ENCODE data around the gene CHRNA9.

Gene CHRNA9

GRCh38 chr4:40363945-40364344 lies 28.8 kb downstream of the CHRNA9 start:
- no peaks in the 10 kb centered on the region for H3K27me3 Mint-ChIP-seq (ENCODE audit: low read depth, poor library complexity)

GRCh38 chr4:40365766-40366165 lies 30.6 kb downstream of the CHRNA9 start:
- H3K9me3 Mint-ChIP-seq, result peaks cover 21% of the 10 kb centered on the region
- H3K4me1 Mint-ChIP-seq, result peaks cover 37% of the 10 kb centered on the region
- no peak for TF ChIP-seq CTCF (IDR thresholded peaks at IDR 0.05)
- peak overlapping the region; percentile 70 for H3K27ac Mint-ChIP-seq
- H3K36me3 Mint-ChIP-seq (ENCODE audit: low read depth), result peaks cover 8% of the 10 kb centered on the region
- H3K4me3 Mint-ChIP-seq, result no peak overlapping the region
- no peak for DNase-seq
- H3K27me3 Mint-ChIP-seq (ENCODE audit: low read depth, poor library complexity), result peaks cover 4% of the 10 kb centered on the region

More at GRCh38 chr4:40363945-40364344, 28.8 kb downstream of the CHRNA9 start:
- H3K27ac Mint-ChIP-seq, result peak overlapping the region; percentile 36
- no peak overlapping the region for H3K4me3 Mint-ChIP-seq
- H3K4me1 Mint-ChIP-seq, result peaks cover 37% of the 10 kb centered on the region
- peaks cover 18% of the 10 kb centered on the region for H3K36me3 Mint-ChIP-seq (ENCODE audit: low read depth)
- no peak for DNase-seq
- H3K9me3 Mint-ChIP-seq, result peaks cover 32% of the 10 kb centered on the region
- no peak for TF ChIP-seq CTCF (IDR thresholded peaks at IDR 0.05)

GRCh38 chr4:40367451-40367850 lies 32.3 kb downstream of the CHRNA9 start:
- Mint-ChIP-seq H3K4me1 (peaks cover 36% of the 10 kb centered on the region), H3K27me3 (ENCODE audit: low read depth, poor library complexity) (peaks cover 4% of the 10 kb centered on the region), H3K36me3 (ENCODE audit: low read depth) (no peaks in the 10 kb centered on the region), H3K9me3 (peaks cover 8% of the 10 kb centered on the region), H3K27ac (no peak overlapping the region), H3K4me3 (no peak overlapping the region)
- DNase-seq, result no peak
- no peak for TF ChIP-seq CTCF (IDR thresholded peaks at IDR 0.05)

GRCh38 chr4:40369437-40370274 lies 34.5 kb downstream of the CHRNA9 start:
- Mint-ChIP-seq H3K36me3 (ENCODE audit: low read depth) (no peaks in the 10 kb centered on the region), H3K4me1 (peaks cover 14% of the 10 kb centered on the region), H3K27ac (no peak overlapping the region), H3K4me3 (no peak overlapping the region), H3K9me3 (peaks cover 5% of the 10 kb centered on the region), H3K27me3 (ENCODE audit: low read depth, poor library complexity) (peaks cover 4% of the 10 kb centered on the region)
- DNase-seq, result no peak
- no peak for TF ChIP-seq CTCF (IDR thresholded peaks at IDR 0.05)

- H3K27ac Mint-ChIP-seq, result no peak overlapping the region
- H3K9me3 Mint-ChIP-seq, result no peaks in the 10 kb centered on the region
Observed at GRCh38 chr4:40372651-40373050, 37.5 kb downstream of the CHRNA9 start.

More at GRCh38 chr4:40372651-40373050, 37.5 kb downstream of the CHRNA9 start:
- peaks cover 4% of the 10 kb centered on the region for H3K27me3 Mint-ChIP-seq (ENCODE audit: low read depth, poor library complexity)
- no peak for DNase-seq
- H3K4me3 Mint-ChIP-seq, result no peak overlapping the region
- no peak for TF ChIP-seq CTCF (IDR thresholded peaks at IDR 0.05)
- no peaks in the 10 kb centered on the region for H3K36me3 Mint-ChIP-seq (ENCODE audit: low read depth)
- H3K4me1 Mint-ChIP-seq, result no peaks in the 10 kb centered on the region

All from nephron progenitor cell (in vitro differentiated cells).